NCI-H1436 (cell line): Measurements from ENCODE around the gene FBXO30.

Source experiments
- DNase-seq: peaks from one replicate; lab custom pipeline; 2025; lab: John Stamatoyannopoulos, UW

Gene FBXO30

DNA sequence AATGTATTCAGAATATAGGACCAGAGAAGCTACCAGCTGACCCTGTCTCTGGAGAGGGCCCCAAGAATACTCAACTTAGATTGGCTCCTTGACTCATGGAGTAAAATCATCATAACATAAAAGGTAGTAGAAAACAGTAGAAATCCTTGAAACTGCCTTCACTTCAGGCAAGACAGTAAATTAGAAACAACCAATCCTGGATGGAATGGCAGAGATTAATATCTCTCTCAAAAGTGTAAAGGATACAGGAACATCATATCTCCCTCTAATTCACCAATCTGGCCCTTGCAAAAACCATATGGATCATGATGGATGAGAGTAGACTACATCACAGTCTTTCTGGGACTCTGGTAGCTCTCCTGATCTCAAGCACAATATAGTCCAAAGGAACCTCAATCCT, 58.9 kb downstream of the FBXO30 start:
- DNase-seq: no peak

- DNase-seq: no peak
Measured at GRCh38 chr6:145752638-145753037, 62.0 kb downstream of the FBXO30 start.

DNA sequence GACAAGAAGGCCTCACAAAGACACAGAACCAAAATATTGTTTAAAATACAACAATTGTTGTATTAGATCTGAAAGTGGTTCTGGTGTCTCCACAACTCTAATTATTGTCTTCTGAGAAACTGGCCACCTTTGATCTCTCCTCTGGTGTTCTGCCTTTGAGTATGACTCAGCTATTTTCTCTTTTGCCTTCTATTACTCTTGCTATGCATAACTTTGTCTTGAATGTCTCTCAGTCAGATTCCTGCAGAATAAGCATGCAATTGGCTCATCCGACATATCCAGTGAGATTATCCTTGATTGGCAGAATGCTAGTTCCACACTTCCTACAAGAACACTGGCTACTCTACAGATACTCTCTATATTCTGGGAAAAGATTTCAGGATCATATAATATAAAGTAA, 65.0 kb downstream of the FBXO30 start:
- DNase-seq: no peak

DNA sequence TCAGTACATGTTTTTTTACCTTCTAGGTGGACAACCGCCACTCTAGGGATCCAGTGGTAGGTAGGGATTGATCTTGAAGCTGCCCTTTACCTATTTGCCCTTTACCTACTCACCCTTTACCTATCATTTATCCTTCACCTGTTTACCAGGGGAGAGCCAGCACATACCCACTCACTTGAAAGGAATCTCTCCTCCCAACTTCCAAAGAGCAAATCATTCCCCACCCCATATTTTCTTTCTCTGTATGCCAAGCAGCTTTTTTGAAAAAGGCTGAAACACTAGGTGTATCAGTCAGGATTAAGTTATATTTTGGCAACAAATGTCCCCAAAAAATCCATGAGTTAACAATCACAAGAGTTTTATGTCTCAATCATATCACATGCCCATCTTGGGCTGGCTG, 68.7 kb downstream of the FBXO30 start:
- DNase-seq: no peak

DNA sequence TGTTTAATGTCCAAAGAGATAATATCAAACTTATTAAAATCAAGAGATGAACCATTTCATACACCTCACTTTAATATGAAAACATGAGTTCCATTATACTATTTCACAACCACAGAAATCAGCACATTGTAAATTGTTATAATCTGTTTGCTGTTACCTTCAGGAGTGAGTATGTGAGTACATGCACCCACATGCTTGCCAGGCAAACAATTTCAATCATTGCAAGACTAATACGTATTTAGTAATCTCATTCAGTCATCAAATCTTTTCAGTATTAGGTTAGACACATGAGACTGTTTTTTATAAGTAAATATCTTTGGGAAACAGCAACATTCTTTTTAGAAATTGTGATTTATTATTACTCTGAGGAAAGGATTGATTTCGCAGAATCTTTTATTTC, 70.0 kb downstream of the FBXO30 start:
- DNase-seq: no peak
